Astrocyte of the cerebellum (primary cell): Measurements from ENCODE around the gene FAM20B.

Source experiments
- DNase-seq: peaks from one replicate; pipeline ENCODE4 v3.0.0-alpha.2; 2011; ENCODE audit warnings: low read depth
- H3K4me3 ChIP-seq: 2 replicates; pipeline ENCODE4 v1.5.1; 2011; ENCODE audit warnings: mild to moderate bottlenecking, low read depth, low read length, moderate library complexity
- CTCF ChIP-seq: IDR thresholded peaks from 2 replicates; pipeline ENCODE4 v1.5.1; 2012; ENCODE audit warnings: low read length, low read depth, moderate library complexity, mild to moderate bottlenecking; ENCODE audit errors: missing control alignments
- in situ Hi-C: cut with HindIII; loops from 2 replicates; pipeline ENCODE4 v1.10.0; 2017; ENCODE audit warnings: low sequenced_read_pairs

The FAM20B gene

GRCh38 chr1:179012038-179012437 lies 13.7 kb upstream of the FAM20B start:
- no peak overlapping the region for H3K4me3 ChIP-seq

GRCh38 chr1:179014123-179014522 lies 11.6 kb upstream of the FAM20B start:
- H3K4me3 ChIP-seq: no peak overlapping the region
- TF ChIP-seq CTCF: no peak
- DNase-seq: no peak
- in situ Hi-C loops: no loop called here

More at GRCh38 chr1:179012038-179012437, 13.7 kb upstream of the FAM20B start:
- TF ChIP-seq CTCF: no peak
- DNase-seq: no peak
- in situ Hi-C loops: no loop called here

GRCh38 chr1:179015396-179015795 lies 10.3 kb upstream of the FAM20B start:
- in situ Hi-C loops: no loop called here
- H3K4me3 ChIP-seq: no peak overlapping the region
- no peak for TF ChIP-seq CTCF
- DNase-seq: no peak

- in situ Hi-C loops: no loop called here
- TF ChIP-seq CTCF: no peak
- H3K4me3 ChIP-seq: no peak overlapping the region
- DNase-seq: peak; percentile 81
Observed at GRCh38 chr1:179016706-179017382, 8.8 kb upstream of the FAM20B start.

GRCh38 chr1:179017383-179018326 lies 8.0 kb upstream of the FAM20B start:
- in situ Hi-C loops: no loop called here
- H3K4me3 ChIP-seq: no peak overlapping the region
- TF ChIP-seq CTCF: no peak
- DNase-seq: no peak

GRCh38 chr1:179021873-179022272 lies 3.8 kb upstream of the FAM20B start:
- no peak for DNase-seq
- no peak overlapping the region for H3K4me3 ChIP-seq
- in situ Hi-C loops: no loop called here
- no peak for TF ChIP-seq CTCF
